Measurements from ENCODE around the gene COL20A1.

The COL20A1 gene

DNA sequence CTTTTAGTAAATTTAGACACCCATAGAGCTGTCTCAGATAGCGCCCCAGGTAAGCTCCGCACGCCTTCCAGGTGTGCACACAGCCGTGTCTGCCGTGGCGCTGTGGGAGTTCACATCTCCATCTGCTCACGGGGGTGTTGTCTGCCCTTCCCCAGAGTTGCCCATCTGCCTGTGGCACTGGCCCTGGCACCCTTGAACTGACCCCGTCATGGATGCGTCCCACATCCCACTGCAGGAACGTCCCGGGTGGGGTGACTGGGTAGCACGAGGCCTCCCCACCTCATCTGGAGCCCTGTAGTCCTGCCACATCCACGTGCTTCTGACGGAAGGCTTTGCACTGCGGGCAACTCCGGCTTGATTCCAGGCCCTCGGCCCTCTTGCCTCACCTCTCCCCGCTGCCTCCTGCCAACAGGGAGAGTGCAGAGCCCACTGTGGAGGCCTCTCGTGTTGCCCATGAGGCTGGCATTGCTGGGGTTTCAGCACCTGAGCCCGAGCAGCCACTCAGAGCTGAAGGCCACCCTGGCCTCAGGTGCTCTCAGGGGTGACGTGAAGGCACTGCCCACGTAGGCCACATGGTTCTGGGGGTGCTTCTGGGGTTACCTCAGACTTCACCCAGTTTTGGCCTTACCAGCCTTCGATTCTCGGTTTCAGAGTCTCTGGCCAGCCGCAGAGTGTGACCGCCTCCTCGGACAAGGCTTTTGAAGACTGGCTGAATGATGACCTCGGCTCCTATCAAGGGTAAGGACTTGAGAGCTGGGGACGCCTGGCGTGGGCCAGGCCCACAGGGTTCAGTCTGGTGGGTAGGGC, 15.3 kb upstream of the COL20A1 start:
- DNase-seq (ENCODE audit: low spot score), result no peak

GRCh38 chr20:63278661-63279060, 14.3 kb upstream of the COL20A1 start:
- DNase-seq (ENCODE audit: low spot score), result no peak

GRCh38 chr20:63279931-63280330, 13.1 kb upstream of the COL20A1 start:
- no peak for DNase-seq (ENCODE audit: low spot score)

DNA sequence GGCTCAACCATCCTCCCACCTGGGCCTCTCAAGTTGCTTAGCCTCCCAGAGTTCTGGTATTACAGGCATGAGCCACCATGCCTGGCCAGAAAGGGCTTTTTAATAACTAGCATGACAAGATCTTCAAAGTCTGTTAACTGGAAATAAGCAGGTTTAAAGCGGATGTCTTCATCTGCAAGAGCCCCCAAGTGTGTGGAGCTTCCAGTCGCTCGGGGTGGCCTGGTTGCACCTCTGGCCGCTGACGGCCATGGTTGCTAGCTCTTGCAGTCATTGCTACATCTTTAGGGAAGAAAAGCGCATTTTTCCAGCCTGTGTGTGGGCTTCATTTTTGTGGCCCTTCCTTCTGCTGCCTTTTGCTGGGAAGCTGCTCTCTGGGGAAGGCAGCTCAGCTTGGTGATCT, 12.6 kb upstream of the COL20A1 start:
- DNase-seq (ENCODE audit: low spot score), result no peak

GRCh38 chr20:63280929-63281545, 11.9 kb upstream of the COL20A1 start:
- DNase-seq (ENCODE audit: low spot score), result no peak

- no peak for DNase-seq (ENCODE audit: low spot score)
These were observed 11.0 kb upstream of the COL20A1 start for GRCh38 chr20:63281742-63282665.

DNA sequence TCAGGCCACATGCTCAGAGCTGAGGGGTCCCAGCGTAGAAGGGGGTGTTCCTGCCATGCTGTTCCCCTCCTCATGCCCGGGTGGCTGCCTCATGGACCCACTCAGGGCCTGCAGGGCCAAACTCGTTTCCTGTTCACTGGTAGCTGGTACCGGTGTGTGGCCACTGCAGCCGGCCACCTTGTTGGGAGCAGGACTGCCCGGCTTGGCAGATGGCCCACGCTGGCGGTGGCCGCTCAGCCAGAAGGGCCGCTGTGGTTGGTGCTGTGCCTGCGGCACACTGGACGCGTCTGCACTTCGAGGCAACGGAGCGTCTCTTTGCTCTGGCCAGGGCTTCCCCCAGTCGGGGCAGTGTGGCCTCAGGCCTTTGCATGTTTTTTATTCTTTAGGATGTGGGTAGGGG, 10.0 kb upstream of the COL20A1 start:
- DNase-seq (ENCODE audit: low spot score), result no peak

DNA sequence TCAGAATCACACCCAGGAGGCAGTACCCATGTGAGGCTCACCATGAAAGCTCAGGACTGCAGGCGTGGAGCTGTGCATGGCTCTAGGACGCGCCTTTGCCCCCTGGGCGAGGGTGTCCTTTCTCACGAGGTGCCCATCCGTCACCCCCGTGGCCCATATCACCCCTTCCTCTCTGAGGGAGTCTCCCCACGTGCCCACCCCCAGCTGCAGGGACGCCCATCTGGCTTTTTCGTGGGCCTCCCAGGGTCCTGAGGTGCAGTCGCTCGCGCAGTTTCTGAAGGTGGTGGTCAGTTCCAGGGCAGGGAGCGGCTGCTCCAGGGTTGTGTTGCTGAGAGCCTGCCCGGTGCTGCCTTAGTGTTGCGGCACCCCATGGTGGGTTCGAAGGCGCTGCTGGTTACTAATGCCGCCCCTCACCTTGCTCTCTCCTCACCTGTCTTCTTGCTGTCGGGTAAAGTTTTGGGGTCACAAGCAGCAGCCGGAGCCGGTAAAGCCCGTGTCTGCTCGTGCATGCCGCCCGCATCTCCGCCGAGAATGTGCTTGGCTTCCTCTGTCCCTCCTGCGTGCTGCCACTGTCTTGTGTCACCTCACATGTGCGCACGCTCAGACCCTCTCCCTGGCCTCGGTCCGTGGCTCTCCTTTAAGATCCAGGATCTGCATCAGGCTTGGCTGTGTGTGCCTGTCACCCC, 9.4 kb upstream of the COL20A1 start:
- DNase-seq (ENCODE audit: low spot score), result no peak

DNA sequence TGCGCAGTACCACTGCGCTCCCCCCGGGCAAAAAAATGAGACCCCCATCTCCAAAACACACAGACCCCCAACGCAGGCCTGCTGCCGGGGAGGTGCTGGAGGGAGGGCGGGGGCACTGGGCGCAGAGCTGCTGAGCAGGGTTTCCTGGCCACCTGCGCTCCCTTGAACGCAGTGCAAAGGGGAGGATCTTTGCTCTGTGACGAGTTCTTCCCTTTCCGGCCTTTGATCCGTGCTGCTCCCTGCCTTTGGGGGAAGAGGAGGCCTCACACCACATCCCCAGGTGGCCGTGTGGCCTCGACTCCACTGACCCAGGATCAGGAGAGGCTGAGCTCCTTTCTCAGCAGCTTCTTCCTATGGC, 8.9 kb upstream of the COL20A1 start:
- DNase-seq (ENCODE audit: low spot score), result no peak

GRCh38 chr20:63284544-63284949, 8.4 kb upstream of the COL20A1 start:
- DNase-seq (ENCODE audit: low spot score), result no peak

DNA sequence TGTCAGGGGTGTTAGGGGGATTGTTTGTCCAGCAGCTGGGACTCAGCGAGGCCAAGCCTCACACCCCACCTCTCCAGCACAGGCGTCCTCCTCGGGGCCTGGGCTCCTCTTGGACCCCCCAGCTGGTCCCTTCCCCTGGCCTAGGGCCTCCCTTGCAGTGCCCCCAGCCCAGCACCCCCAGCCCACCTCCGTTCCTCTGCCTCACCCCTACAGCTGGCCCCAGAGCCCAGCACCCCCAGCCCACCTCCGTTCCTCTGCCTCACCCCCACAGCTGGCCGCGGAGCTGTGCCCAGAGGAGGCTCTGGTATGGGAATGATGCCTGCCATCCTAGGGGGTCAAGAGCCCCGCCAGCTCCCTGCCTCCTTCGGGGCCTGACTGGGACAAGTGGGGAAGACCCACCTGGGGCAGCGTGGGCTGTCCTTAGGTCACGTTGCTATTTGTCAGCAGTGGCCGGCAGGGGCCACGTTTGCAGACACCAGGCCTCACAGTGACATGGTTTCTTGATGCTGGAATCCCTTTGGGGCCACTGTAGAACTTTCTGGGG, 7.9 kb upstream of the COL20A1 start:
- no peak for DNase-seq (ENCODE audit: low spot score)

GRCh38 chr20:63285636-63286615, 7.1 kb upstream of the COL20A1 start:
- no peak for DNase-seq (ENCODE audit: low spot score)

DNA sequence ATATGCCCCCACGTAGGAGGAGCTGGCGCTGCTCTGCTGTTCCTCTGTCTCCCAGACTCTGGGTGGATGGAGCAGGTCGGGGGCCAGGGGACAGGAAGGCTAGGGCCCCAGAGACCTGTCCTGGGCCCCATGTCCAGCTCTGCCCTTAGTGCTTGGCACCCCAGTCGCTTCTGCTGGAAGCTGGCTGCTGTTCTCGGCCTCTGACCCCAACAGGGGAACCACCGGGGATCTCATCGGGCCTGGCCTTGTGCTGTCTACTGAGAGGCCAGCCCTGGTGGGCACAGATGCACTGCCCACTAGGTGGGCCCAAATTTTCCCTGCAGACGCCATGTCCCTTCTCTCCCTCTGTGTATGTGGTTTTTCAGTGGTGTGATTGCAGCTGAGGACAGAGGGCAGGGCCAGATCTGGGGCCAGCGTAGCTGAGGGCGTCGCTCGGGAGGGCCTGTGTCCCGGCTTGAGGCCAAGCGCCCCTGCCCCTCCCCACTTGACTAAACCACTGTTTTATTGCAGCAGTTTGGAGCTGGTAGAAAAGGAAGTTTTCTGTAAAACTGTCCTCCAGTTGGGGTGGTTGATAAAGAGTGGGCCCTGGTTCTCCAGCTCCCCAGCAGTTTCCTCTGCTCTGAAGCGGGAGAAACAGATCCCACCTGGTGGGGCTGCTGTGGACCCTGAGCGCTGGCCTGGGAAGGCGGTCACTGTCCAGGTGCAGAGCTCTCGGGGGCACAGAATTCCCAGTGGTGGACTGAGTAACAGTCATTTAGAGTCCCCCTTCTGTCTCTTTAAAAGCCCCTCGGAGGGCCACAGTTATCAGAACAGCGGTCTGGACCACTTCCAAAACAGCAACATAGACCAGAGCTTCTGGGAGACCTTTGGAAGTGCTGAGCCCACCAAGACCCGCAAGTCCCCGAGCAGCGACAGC, 5.9 kb upstream of the COL20A1 start:
- no peak for DNase-seq (ENCODE audit: low spot score)

DNA sequence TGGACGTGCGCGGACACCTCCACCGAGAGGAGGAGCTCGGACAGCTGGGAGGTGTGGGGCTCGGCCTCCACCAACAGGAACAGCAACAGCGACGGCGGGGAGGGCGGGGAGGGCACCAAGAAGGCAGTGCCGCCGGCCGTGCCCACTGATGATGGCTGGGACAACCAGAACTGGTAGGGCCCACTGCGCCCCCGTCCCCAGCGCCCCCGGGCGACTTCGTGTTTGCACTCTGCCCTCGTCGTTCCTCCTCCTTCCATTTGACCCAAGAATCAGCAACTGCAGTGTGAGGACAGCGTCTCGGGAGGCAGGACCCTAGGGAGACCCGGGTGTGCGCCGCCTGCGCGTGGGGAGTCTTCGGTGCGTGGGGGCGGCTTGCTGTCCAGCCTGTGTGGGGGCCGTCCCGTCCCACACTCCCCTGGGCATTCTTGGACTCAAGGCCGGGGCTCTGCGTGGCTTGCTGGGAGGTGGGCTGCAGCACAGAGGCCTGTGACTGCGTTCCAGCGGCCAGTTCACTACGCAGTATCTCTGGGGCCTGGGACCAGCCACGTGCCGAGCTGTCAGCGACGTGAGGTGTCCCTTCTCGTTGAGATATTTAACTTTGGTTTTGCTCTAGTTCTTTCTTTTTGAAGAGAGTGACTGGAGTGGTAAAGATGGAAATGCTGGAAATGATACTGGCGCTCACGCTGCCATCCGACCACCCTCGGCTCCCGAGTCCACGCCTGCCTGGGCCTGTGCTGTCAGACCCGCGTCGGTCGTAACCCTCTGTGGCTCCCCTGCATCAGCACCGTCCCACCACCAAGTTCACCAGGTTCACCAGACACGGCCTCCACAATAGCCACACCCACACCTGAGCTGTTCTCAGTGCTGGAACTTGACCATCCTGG, 5.0 kb upstream of the COL20A1 start:
- DNase-seq (ENCODE audit: low spot score), result no peak

- DNase-seq (ENCODE audit: low spot score), result no peak
These were observed 4.3 kb upstream of the COL20A1 start for GRCh38 chr20:63288581-63289251.

- no peak for DNase-seq (ENCODE audit: low spot score)
These were observed 3.5 kb upstream of the COL20A1 start for GRCh38 chr20:63289311-63290135.

DNA sequence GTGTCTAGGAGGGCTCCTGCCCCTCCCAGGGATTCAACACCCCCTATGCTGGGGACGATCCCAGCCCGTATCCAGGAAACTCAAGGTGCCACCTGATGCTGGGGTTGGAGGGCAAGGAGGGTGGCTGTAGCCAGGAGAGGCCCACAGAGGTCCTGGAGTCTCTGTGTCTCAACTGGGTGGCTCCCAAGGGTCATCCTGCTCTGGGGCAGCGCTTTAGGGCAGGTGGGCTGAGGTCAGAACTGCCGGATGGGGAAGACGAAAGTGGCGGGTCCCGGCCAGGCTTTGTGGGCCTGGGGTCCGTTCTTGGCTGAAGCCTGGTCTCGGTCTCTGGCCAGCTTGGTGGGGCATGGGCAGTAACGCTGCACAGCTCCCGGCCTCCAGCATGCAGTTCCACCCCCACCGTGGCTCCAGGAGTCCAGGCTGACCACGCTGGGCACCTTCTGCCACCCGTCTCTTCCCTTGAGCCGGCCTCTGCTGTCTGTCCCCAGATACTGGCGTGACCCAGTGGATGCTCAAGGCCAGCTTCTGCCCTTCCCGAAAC, 2.8 kb upstream of the COL20A1 start:
- DNase-seq (ENCODE audit: low spot score), result no peak

Data from hepatic stellate cell (primary cell).